HG03045 (cell line): ENCODE data around the gene STAT4.

Experiments used
- ATAC-seq: cut with Tn5 transposase; IDR thresholded peaks from one replicate; pipeline ENCODE4 v1.9.1; 2021; ENCODE audit warnings: mild to moderate bottlenecking, moderate library complexity; ENCODE audit not compliant: unreplicated experiment

Gene STAT4

DNA sequence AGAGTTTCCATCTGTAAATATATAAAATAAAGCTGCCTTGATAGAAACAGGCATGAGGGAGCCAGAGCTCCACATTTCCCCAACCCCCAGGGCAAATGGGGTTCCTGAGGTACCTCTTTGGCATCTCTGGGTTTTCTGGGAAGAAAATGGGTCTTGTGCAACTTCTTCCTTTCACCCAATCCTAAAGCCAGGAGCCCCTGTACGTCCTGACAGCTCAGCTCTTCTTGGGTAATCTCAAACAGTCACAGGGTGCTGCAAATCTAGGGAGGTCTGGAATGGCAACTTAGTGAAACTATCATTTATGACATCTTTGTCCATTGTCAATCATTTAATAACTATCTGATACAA is 100.2 kb downstream of the STAT4 start:
- no peak for ATAC-seq

DNA sequence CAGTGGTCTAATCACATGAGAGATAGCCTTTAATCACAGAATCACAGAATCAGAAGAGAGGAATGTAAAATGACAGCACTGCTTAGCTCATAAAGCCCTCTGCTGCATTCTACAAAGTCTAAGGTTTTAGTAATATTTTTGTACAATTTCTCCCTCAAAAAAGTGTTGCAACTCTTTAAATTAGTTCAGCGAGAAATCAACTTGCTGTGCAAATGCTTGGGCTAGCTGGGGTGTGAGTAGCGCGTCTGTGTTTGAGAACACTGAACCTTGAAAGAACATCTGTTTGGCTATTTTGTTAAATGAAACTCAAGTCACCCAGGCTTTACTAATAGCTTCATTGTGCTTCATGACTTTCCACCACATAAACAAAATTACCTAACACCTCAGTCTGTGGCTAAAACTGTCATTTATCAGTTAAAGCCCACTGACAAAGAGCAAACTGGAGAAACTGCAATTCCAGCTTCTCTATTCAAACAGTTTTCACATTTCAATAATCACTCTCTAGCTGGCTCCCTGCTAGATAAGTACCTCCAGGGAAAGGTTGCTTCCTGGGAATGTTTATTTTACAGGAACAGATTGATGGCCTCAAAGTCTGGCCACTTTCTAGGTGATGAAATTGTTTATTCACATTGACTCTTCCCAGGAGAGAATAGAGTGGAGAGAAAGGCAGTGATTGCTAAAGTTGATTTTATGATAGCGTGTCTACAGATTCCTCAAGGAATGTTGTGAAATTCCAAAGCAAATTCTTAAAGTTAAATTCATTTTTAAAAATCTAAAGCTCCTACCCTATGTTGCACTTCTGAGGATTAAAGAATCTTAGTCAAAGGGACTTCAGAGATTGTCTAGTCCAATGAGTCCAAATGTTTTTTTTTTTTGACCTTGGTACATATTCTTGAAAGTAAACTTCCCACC is 100.8 kb downstream of the STAT4 start:
- no peak for ATAC-seq

DNA sequence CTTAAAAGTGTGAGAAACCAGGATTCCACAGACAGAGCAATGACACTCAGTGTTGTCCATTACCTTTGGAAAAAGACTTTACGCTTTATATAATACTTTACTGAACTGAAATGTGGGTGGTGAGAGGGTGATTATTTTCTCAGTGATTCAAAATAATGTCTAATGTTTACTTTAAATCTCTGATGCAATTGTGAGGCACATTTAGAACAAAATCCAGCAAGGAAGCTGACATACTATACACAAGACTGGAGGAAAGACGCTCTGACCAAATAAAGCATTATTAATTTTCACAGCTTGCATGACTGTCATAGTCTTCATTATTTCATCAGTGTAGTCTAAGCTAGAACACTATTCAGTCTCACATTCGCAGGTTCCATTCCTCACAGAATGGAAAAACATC is 102.7 kb downstream of the STAT4 start:
- ATAC-seq, result no peak

- ATAC-seq, result no peak
Observed at GRCh38 chr2:191045141-191045540, 105.7 kb downstream of the STAT4 start.

- no peak for ATAC-seq
Observed at GRCh38 chr2:191043438-191043837, 107.4 kb downstream of the STAT4 start.

GRCh38 chr2:191041418-191042161 is 109.2 kb downstream of the STAT4 start:
- ATAC-seq, result no peak

DNA sequence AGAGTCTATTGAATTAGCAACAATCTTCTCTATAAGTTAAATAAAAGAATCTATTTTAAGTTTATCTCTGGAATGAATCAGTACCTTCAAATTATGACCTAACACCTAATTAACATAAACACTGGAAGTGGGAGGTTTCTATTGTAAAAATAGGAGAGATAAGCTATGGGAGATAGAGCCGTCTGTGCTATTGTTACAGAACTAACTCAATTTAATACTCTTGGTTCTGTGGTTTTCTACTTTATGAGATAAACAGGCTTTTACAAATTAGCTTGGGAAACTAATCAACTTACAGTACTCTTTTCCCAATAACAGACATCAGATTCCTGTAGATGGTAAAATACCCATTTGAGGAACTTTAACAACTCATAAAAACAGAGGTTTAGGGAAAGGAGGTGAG is 111.2 kb downstream of the STAT4 start:
- ATAC-seq, result no peak

GRCh38 chr2:191038741-191039140 is 112.1 kb downstream of the STAT4 start:
- no peak for ATAC-seq

DNA sequence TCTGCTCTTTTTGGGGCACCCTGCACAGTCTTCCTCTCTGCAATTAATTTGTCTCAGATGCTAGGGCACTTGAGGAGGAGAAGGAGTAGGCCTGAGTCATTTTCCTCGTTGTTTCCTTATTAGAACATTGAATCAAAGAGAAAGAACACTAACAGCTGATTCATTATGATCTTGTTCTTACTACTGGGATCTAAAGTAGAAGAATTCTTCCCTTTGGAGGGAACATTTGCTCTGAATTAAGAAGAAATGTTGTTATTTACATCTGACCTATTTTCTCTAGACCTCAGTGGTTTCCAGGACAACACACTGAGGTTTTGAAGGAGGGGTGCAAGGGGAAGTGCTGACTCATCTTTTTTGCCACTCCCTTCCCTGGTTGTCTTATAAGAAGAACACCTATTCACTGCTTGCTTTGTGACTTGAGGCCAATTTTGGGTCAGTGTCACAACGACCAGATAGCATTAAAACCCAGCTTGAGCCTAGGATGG is 112.5 kb downstream of the STAT4 start:
- no peak for ATAC-seq

GRCh38 chr2:191037351-191037750 is 113.4 kb downstream of the STAT4 start:
- no peak for ATAC-seq

- no peak for ATAC-seq
Observed at GRCh38 chr2:191036363-191036762, 114.4 kb downstream of the STAT4 start.

- ATAC-seq, result no peak
Observed at GRCh38 chr2:191032588-191033429, 118.0 kb downstream of the STAT4 start.

- ATAC-seq, result no peak
Observed at GRCh38 chr2:191031256-191031655, 119.5 kb downstream of the STAT4 start.

DNA sequence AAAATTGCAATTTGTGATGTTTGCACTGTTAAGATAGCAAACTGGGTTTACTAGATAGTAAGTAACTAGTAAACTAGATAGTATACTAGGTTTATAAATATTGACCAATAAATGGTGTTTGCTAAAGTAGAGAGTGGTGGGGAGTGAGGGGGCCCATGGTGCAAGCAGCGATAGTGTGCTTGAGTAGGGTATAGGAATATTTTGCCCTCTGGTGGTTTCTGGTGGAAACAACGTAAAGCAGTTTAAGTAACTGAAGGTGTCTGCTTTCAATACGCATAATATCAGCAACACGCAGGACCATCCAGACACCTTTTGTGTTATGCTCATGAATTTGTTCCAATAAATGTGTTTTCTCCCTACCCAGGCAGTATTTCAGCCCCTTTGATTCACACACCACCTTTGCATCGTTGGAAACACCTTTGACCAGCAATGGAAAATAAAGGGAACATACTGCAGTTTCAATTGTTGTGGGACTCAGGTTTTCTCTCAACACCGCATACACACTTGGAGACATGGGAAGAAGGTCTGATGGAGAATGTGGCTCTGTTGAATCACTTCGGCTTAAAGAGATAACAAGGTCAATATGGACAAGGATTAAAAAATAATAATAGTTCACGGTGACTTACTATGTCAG is 120.2 kb downstream of the STAT4 start:
- ATAC-seq, result peak; percentile 87

GRCh38 chr2:191029280-191029950 is 121.4 kb downstream of the STAT4 start:
- no peak for ATAC-seq

GRCh38 chr2:191026377-191026776 is 124.4 kb downstream of the STAT4 start:
- ATAC-seq, result no peak

- ATAC-seq, result no peak
Observed at GRCh38 chr2:191025135-191025534, 125.7 kb downstream of the STAT4 start.

- no peak for ATAC-seq
Observed at GRCh38 chr2:191023235-191023679, 127.5 kb downstream of the STAT4 start.

DNA sequence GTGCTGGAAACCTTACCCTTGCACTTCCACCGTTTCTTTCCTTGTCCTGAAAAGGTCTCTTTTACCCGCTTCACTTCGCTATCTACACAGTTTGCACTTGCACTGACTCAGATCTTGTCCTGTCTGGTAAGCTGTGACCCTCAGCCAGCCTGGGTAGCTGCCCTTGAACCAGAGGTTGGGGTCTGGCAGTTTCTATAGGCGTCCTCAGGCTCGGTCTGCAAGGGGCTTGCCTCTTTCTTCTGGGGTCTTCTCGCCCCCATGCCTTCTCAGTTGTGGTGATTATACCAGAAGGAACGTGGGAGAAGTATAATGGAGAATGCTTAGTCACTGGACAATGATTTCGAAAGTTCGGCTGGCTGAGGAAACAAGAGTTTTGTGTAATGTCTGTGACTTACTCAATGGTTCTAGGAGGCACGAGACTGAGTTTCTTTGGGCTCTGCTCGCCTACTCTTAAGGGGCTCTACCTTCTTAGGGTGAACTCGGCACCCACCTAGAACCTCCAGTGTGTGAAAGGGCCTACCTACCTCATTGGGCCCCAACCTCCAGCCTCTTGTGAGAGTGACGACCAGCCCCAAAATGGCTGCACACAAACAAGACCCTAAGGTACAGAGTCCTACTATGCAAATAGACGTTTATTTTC is 129.9 kb downstream of the STAT4 start:
- ATAC-seq, result peak; percentile 24
